GM15510 (cell line): Measurements from ENCODE around the gene ZNF835.

ENCODE experiments used
- POLR2A ChIP-seq: IDR thresholded peaks from 3 replicates; pipeline ENCODE4 v1.6.1; 2011; ENCODE audit warnings: borderline replicate concordance; ENCODE audit not compliant: insufficient read length; ENCODE audit errors: extremely low read depth

Gene ZNF835

GRCh38 chr19:56670961-56671612 lies 470 bp downstream of the ZNF835 start:
- no peak for TF ChIP-seq POLR2A

- no peak for TF ChIP-seq POLR2A
These were observed 1.1 kb downstream of the ZNF835 start for GRCh38 chr19:56670401-56670960.

GRCh38 chr19:56668676-56669075 lies 2.9 kb downstream of the ZNF835 start:
- no peak for TF ChIP-seq POLR2A

- no peak for TF ChIP-seq POLR2A
These were observed 4.2 kb downstream of the ZNF835 start for GRCh38 chr19:56667311-56667870.

- no peak for TF ChIP-seq POLR2A
These were observed 7.0 kb downstream of the ZNF835 start for GRCh38 chr19:56664511-56664910.

- TF ChIP-seq POLR2A = no peak
These were observed 7.5 kb downstream of the ZNF835 start for GRCh38 chr19:56663931-56664500.

GRCh38 chr19:56661248-56661647 lies 10.3 kb downstream of the ZNF835 start:
- no peak for TF ChIP-seq POLR2A

- no peak for TF ChIP-seq POLR2A
These were observed 11.0 kb downstream of the ZNF835 start for GRCh38 chr19:56660381-56661107.

- no peak for TF ChIP-seq POLR2A
These were observed 17.4 kb downstream of the ZNF835 start for GRCh38 chr19:56654151-56654550.

GRCh38 chr19:56643460-56643955 lies 28.0 kb downstream of the ZNF835 start:
- TF ChIP-seq POLR2A = no peak

- no peak for TF ChIP-seq POLR2A
These were observed 28.7 kb downstream of the ZNF835 start, which contains the start of gene SMIM17 for GRCh38 chr19:56642711-56643459. Gene SMIM17 (plus strand): TSS chr19:56643159. CDS start chr19:56645668, 2,509 bp downstream.

GRCh38 chr19:56639217-56639616 lies 32.3 kb downstream of the ZNF835 start:
- TF ChIP-seq POLR2A = no peak

GRCh38 chr19:56637976-56638555 lies 33.5 kb downstream of the ZNF835 start:
- TF ChIP-seq POLR2A = no peak

- no peak for TF ChIP-seq POLR2A
These were observed 38.5 kb downstream of the ZNF835 start for GRCh38 chr19:56633021-56633420.
